Central memory CD4-positive, alpha-beta T cell (primary cell): ENCODE results near the gene SINHCAF.
"Not testable (repeated sequence)": the region's sequence is repeated elsewhere in the genome, so short reads cannot be mapped to it uniquely, and the experiment has no call there.

Experiments
- DNase-seq: peaks from one replicate; pipeline ENCODE4 v3.0.0; 2022

Gene SINHCAF

GRCh38 chr12:31306866-31307265 is 19.1 kb downstream of the SINHCAF start:
- no peak for DNase-seq

- DNase-seq: no peak
Measured at GRCh38 chr12:31303466-31303865, 22.5 kb downstream of the SINHCAF start.

GRCh38 chr12:31301311-31301710 is 24.6 kb downstream of the SINHCAF start:
- DNase-seq: no peak

- no peak for DNase-seq
Measured at GRCh38 chr12:31300783-31301182, 25.2 kb downstream of the SINHCAF start.

- no peak for DNase-seq
Measured at GRCh38 chr12:31300341-31300740, 25.6 kb downstream of the SINHCAF start.

- DNase-seq: no peak
Measured at GRCh38 chr12:31298922-31299321, 27.0 kb downstream of the SINHCAF start.

GRCh38 chr12:31298515-31298910 is 27.4 kb downstream of the SINHCAF start:
- DNase-seq: no peak

- DNase-seq: no peak
Measured at GRCh38 chr12:31297572-31298514, 28.1 kb downstream of the SINHCAF start.

GRCh38 chr12:31289441-31289840 is 36.5 kb downstream of the SINHCAF start:
- no peak for DNase-seq

GRCh38 chr12:31288381-31288780 is 37.6 kb downstream of the SINHCAF start:
- no peak for DNase-seq

- DNase-seq: no peak
Measured at GRCh38 chr12:31280183-31280582, 45.8 kb downstream of the SINHCAF start.

GRCh38 chr12:31279390-31279924 is 46.5 kb downstream of the SINHCAF start:
- no peak for DNase-seq

GRCh38 chr12:31278832-31279231 is 47.1 kb downstream of the SINHCAF start:
- no peak for DNase-seq

- DNase-seq: no peak
Measured at GRCh38 chr12:31278424-31278823, 47.5 kb downstream of the SINHCAF start.

GRCh38 chr12:31277081-31277480 is 48.9 kb downstream of the SINHCAF start:
- DNase-seq: no peak

- no peak for DNase-seq
Measured at GRCh38 chr12:31275491-31275890, 50.5 kb downstream of the SINHCAF start.

- DNase-seq: no peak
Measured at GRCh38 chr12:31274520-31275300, 51.2 kb downstream of the SINHCAF start.

GRCh38 chr12:31273794-31274193 is 52.2 kb downstream of the SINHCAF start:
- not testable (repeated sequence) for DNase-seq

- DNase-seq: no peak
Measured at GRCh38 chr12:31272607-31273225, 53.2 kb downstream of the SINHCAF start.

- no peak for DNase-seq
Measured at GRCh38 chr12:31267966-31268365, 58.0 kb downstream of the SINHCAF start.

- no peak for DNase-seq
Measured at GRCh38 chr12:31265722-31266121, 60.2 kb downstream of the SINHCAF start.

GRCh38 chr12:31263661-31264060 is 62.3 kb downstream of the SINHCAF start:
- DNase-seq: no peak

GRCh38 chr12:31261744-31262143 is 64.2 kb downstream of the SINHCAF start:
- no peak for DNase-seq
